Adrenal gland (tissue), 12 donors: Measurements from ENCODE around the gene SBF2. TPM values are rescaled to one million over a fixed set of nuclear protein-coding genes. Genes with fewer than 3 reads are reported as not detected.

Experiments used
- DNase-seq, 7 donors: peaks; one replicate each; pipeline ENCODE4 v3.0.0-alpha.2; 2019 to 2020
- H3K27ac ChIP-seq, 5 donors: fragments of 200-600 bp; sonication (generic) in 4 of 5; 1 replicate in 3 of 5; 2 replicates in 2 of 5; pipeline versions ENCODE4 v1.5.1 to v1.8.0; 2016 to 2020; ENCODE audit warnings: mild to moderate bottlenecking in 1 of 5
- H3K27me3 ChIP-seq: fragments of 200-600 bp; 2 replicates; pipeline ENCODE4 v1.8.0; 2021
- H3K36me3 ChIP-seq, 2 donors: fragments of 200-600 bp; replicated peaks in 1 of 2; 1 replicate in 1 of 2; 2 replicates in 1 of 2; pipeline versions ENCODE4 v1.5.1 to v1.8.0; 2018 to 2022
- H3K4me1 ChIP-seq, 2 donors: fragments of 200-600 bp; replicated peaks in 1 of 2; 1 replicate in 1 of 2; 2 replicates in 1 of 2; pipeline versions ENCODE4 v1.5.1 to v1.8.0; 2018 to 2021
- H3K4me3 ChIP-seq, 4 donors: fragments of 200-600 bp; sonication (generic) in 3 of 4; one replicate each; pipeline ENCODE4 v1.5.1; 2016 to 2018
- H3K9me3 ChIP-seq, 3 donors: fragments of 200-600 bp; sonication (generic) in 1 of 3; replicated peaks in 1 of 3; 1 replicate in 2 of 3; 2 replicates in 1 of 3; pipeline versions ENCODE4 v1.5.1 to v1.8.0; 2016 to 2021
- CTCF ChIP-seq, 6 experiments: fragments of 450-650 bp in 4 of 6; fragments of 200-600 bp in 2 of 6; sonication (generic) in 1 of 6; IDR thresholded peaks; 1 replicate in 5 of 6; 2 replicates in 1 of 6; pipeline versions ENCODE4 v1.5.1 to v1.8.0; 2016 to 2021; ENCODE audit warnings: antibody characterized with exemption in 6 of 6, mild to moderate bottlenecking in 2 of 6, moderate library complexity in 1 of 6
- POLR2A ChIP-seq, 2 donors: fragments of 450-650 bp; IDR thresholded peaks; one replicate each; pipeline ENCODE4 v1.6.1; 2017; ENCODE audit warnings: antibody characterized with exemption in 2 of 2, mild to moderate bottlenecking in 2 of 2, moderate library complexity in 1 of 2
- WGBS, 4 donors: extraction: QIAGEN DNeasy Blood & Tissue Kit in 2 of 4; methylation state at CpG; one replicate each; pipeline versions ENCODE4 v1.1.5 to v1.1.7; 2013 to 2017; 5-methylcytosine and 5-hydroxymethylcytosine counted together
- intact Hi-C, 2 donors: fragments of 100-400 bp; cut with DNase I; formaldehyde crosslinking; loops; one replicate each; pipeline versions ENCODE4 v1.14.1 to v1.15.0; 2022 to 2023
- polyA plus RNA-seq, 3 donors: library from polyadenylated mRNA; stranded (reverse); fragments of 200-250 nt in 2 of 3; fragments of 350-450 nt in 1 of 3; fragmentation: Illumina TruSeq in 1 of 3; extraction: RNeasy Lipid Tissue Mini Kit (QIAGEN cat#74804) in 1 of 3; gene quantifications; one replicate each; pipeline ENCODE4 v1.2.3, GENCODE V29; 2013 to 2014
- total RNA-seq, 9 donors: library from RNA; depleted of rRNA in 4 of 9; stranded (reverse); fragments of >200 nt in 4 of 9; fragments of 120-200 nt in 1 of 9; fragmentation: NEBNext Ultra II Directional in 1 of 9; extraction: Animal tissue kit (Norgen Biotek cat#: 25700) in 1 of 9; gene quantifications; one replicate each; pipeline versions ENCODE4 v1.1.0 to v1.2.4, GENCODE V29; 2013 to 2023
- donor health status: healthy with polysubstance abuse.
- donor health status: Bipolar disorder and iron deficiency.
- donor health status: DM: yes; HTN: yes; CAD: no.
- donor health status: DM: no; HTN: no; CAD: no.
- donor health status: DM: no; HTN: no; CAD: no.
- donor health status: DM: yes; HTN: yes; CAD: no.

SBF2 gene
- total and polyA plus RNA-seq, 12 donors = 12.5 to 66.7 (median 38.0) TPM

DNA sequence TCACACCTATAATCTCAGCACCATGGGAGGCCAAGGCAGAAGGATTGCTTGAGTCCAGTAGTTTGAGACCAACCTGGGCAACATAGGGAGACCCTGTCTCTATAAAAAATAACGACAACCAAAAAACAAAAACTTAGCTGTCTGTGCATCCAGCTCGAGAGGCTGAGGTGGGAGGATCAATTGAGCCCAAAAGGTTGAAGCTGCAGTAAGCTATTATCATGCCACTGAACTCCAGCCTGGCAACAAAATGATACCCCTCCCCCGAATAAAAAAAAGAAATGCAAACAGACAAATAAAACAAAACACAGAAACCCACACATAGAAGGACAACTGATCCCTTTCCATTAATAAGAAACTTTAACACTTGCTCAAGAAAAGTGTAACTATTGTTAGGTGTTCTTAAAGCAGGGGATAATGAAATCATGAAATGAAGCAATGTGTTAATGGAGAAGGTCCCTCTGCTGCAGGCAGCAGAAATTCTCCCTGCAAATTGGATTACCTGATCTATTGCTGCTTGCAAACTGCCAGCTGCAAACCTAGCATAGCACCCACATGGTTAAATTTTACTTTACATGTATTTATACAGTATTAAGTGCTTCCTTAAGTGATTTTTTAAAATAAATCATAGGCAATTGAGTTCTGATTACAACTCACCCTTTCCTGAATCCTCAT lies 226.3 kb downstream of the SBF2 start:
- no peak overlapping the region for H3K27ac ChIP-seq
- intact Hi-C loops = no loop called here
- TF ChIP-seq CTCF (IDR thresholded peaks at IDR 0.05) (no peak), POLR2A (IDR thresholded peaks at IDR 0.05) (no peak)
- DNase-seq = no peak
- H3K9me3 ChIP-seq = no peaks in the 10 kb centered on the region
- H3K4me3 ChIP-seq = no peak overlapping the region
- H3K36me3 ChIP-seq = no peaks in the 10 kb centered on the region
- no peaks in the 10 kb centered on the region for H3K27me3 ChIP-seq
- WGBS, 4 donors = 82 to 91% (median 90%) methylated on average over 3 of the region's 3 CpGs
- no peaks in the 10 kb centered on the region for H3K4me1 ChIP-seq

GRCh38 chr11:10066441-10066840 lies 227.6 kb downstream of the SBF2 start:
- no peak overlapping the region for H3K4me3 ChIP-seq
- H3K27ac ChIP-seq = no peak overlapping the region
- TF ChIP-seq CTCF (IDR thresholded peaks at IDR 0.05) = no peak
- no peak for TF ChIP-seq POLR2A (IDR thresholded peaks at IDR 0.05)
- no peak for DNase-seq
- H3K9me3 ChIP-seq = peaks cover 0 to 5% (median 0%) of the 10 kb centered on the region in 3 donors
- no peaks in the 10 kb centered on the region for H3K27me3 ChIP-seq
- H3K4me1 ChIP-seq = no peaks in the 10 kb centered on the region
- no peaks in the 10 kb centered on the region for H3K36me3 ChIP-seq
- intact Hi-C loops = no loop called here
- WGBS, 4 donors = 82 to 84% (median 83%) methylated on average over 4 of the region's 4 CpGs

- H3K4me1 ChIP-seq = no peaks in the 10 kb centered on the region
- H3K27me3 ChIP-seq = no peaks in the 10 kb centered on the region
- no peak overlapping the region for H3K4me3 ChIP-seq
- H3K27ac ChIP-seq = no peak overlapping the region
- H3K36me3 ChIP-seq = no peaks in the 10 kb centered on the region
- DNase-seq = no peak
- intact Hi-C loops = no loop called here
- TF ChIP-seq POLR2A (IDR thresholded peaks at IDR 0.05) = no peak
- no peak for TF ChIP-seq CTCF (IDR thresholded peaks at IDR 0.05)
- H3K9me3 ChIP-seq = peaks cover 0 to 5% (median 0%) of the 10 kb centered on the region in 3 donors
- WGBS, 4 donors = 81 to 91% (median 86%) methylated on average over 2 of the region's 2 CpGs
Observed at GRCh38 chr11:10064828-10065227, 229.2 kb downstream of the SBF2 start.

DNA sequence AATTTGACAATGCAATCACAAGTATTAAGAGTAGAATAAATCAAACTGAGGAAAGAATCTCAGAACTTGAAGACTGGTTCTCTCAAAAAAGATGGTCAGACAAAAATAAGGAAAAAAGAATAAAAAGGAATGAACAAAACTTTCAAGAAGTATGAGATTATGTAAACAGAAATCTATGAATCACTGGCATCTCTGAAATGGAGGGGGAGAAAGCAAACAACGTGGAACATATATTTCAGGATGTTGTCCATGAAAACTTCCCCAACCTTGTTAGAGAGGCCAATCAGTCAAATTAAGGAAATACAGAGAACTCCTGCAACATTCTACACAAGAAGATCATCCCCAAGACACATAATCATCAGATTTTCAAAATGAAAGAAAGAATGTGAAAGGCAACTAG lies 235.7 kb downstream of the SBF2 start:
- no peaks in the 10 kb centered on the region for H3K27me3 ChIP-seq
- peaks cover 0 to 5% (median 0%) of the 10 kb centered on the region in 3 donors for H3K9me3 ChIP-seq
- no peaks in the 10 kb centered on the region for H3K36me3 ChIP-seq
- WGBS, 4 donors = 83 to 96% (median 89%) methylated on average over 1 of the region's 1 CpG
- no peak overlapping the region for H3K27ac ChIP-seq
- peaks cover 0 to under 1% of the 10 kb centered on the region in 2 donors for H3K4me1 ChIP-seq
- intact Hi-C loops = no loop called here
- H3K4me3 ChIP-seq = no peak overlapping the region
- TF ChIP-seq POLR2A (IDR thresholded peaks at IDR 0.05) = no peak
- DNase-seq = no peak
